ENCODE data around the gene ELP2.

ELP2 gene

GRCh38 chr18:36120297-36120696, 9.4 kb upstream of the ELP2 start:
- no peak for TF ChIP-seq CTCF (IDR thresholded peaks at IDR 0.05; ENCODE audit: extremely low read depth, insufficient read depth, missing control alignments)
- in situ Hi-C loops (cut with MboI; ENCODE audit: low pct_unique_long_range_greater_than_20kb, low sequenced_read_pairs, unreplicated experiment): no loop called here
- no peak for DNase-seq (ENCODE audit: low spot score)

GRCh38 chr18:36124841-36125240, 4.9 kb upstream of the ELP2 start:
- TF ChIP-seq CTCF (IDR thresholded peaks at IDR 0.05; ENCODE audit: extremely low read depth, insufficient read depth, missing control alignments): no peak
- in situ Hi-C loops (cut with MboI; ENCODE audit: low pct_unique_long_range_greater_than_20kb, low sequenced_read_pairs, unreplicated experiment): no loop called here
- DNase-seq (ENCODE audit: low spot score): no peak

- DNase-seq (ENCODE audit: low spot score): no peak
- in situ Hi-C loops (cut with MboI; ENCODE audit: low pct_unique_long_range_greater_than_20kb, low sequenced_read_pairs, unreplicated experiment): no loop called here
- TF ChIP-seq CTCF (IDR thresholded peaks at IDR 0.05; ENCODE audit: extremely low read depth, insufficient read depth, missing control alignments): no peak
Measured at GRCh38 chr18:36126668-36127067, 3.0 kb upstream of the ELP2 start.

GRCh38 chr18:36127836-36128529, 1.7 kb upstream of the ELP2 start:
- TF ChIP-seq CTCF (IDR thresholded peaks at IDR 0.05; ENCODE audit: extremely low read depth, insufficient read depth, missing control alignments): no peak
- no peak for DNase-seq (ENCODE audit: low spot score)
- in situ Hi-C loops (cut with MboI; ENCODE audit: low pct_unique_long_range_greater_than_20kb, low sequenced_read_pairs, unreplicated experiment): no loop called here

- TF ChIP-seq CTCF (IDR thresholded peaks at IDR 0.05; ENCODE audit: extremely low read depth, insufficient read depth, missing control alignments): no peak
- in situ Hi-C loops (cut with MboI; ENCODE audit: low pct_unique_long_range_greater_than_20kb, low sequenced_read_pairs, unreplicated experiment): no loop called here
- no peak for DNase-seq (ENCODE audit: low spot score)
Measured at GRCh38 chr18:36128530-36128870, 1.2 kb upstream of the ELP2 start.

GRCh38 chr18:36128907-36129299, 796 bp upstream of the ELP2 start:
- in situ Hi-C loops (cut with MboI; ENCODE audit: low pct_unique_long_range_greater_than_20kb, low sequenced_read_pairs, unreplicated experiment): no loop called here
- DNase-seq (ENCODE audit: low spot score): no peak
- TF ChIP-seq CTCF (IDR thresholded peaks at IDR 0.05; ENCODE audit: extremely low read depth, insufficient read depth, missing control alignments): no peak
